H1 (cell line): ENCODE data around the gene CTNNA3. TPM values are rescaled to one million over a fixed set of nuclear protein-coding genes. Genes with fewer than 3 reads are reported as not detected.

Experiments
- CTCF ChIA-PET: fragments of 300-600 bp; sonication (Branson Sonifier 250); formaldehyde crosslinking; loops from one replicate; lab custom pipeline; 2021; ENCODE audit not compliant: partially characterized antibody; lab: Charles Lee
- POLR2A ChIA-PET: fragments of 300-600 bp; sonication (Branson Sonifier 250); formaldehyde crosslinking; loops from one replicate; lab custom pipeline; 2021; ENCODE audit warnings: inconsistent platforms; ENCODE audit not compliant: partially characterized antibody; lab: Charles Lee
- DNase-seq, 2 experiments: peaks; one replicate each; pipeline versions ENCODE4 v3.0.0 to v3.0.0-alpha.2; 2010 to 2022; ENCODE audit warnings: low spot score in 2 of 2, low read depth in 1 of 2, mixed read lengths in 1 of 2
- FAIRE-seq: peaks from 2 replicates; lab custom pipeline; 2011; peaks lifted over from hg19 to GRCh38; lab: Jason Lieb, UNC
- H2AFZ ChIP-seq: 2 replicates; pipeline ENCODE4 v1.8.1; 2012; ENCODE audit warnings: low read length, inconsistent platforms
- H2AK5ac ChIP-seq: 2 replicates; pipeline ENCODE4 v1.6.1; 2013; ENCODE audit warnings: low read depth, low read length
- H2BK120ac ChIP-seq: replicated peaks from 2 replicates; pipeline ENCODE3; 2013; ENCODE audit warnings: low read depth, low read length, inconsistent platforms
- H2BK12ac ChIP-seq: 2 replicates; pipeline ENCODE4 v1.6.1; 2013; ENCODE audit warnings: low read depth, low read length
- H2BK15ac ChIP-seq: 2 replicates; pipeline ENCODE4 v1.6.1; 2013; ENCODE audit warnings: low read length
- H2BK20ac ChIP-seq: 2 replicates; pipeline ENCODE4 v1.6.1; 2013; ENCODE audit warnings: low read length
- H2BK5ac ChIP-seq: 2 replicates; pipeline ENCODE4 v1.6.1; 2013; ENCODE audit warnings: low read depth, low read length
- H3K14ac ChIP-seq: 2 replicates; pipeline ENCODE4 v1.6.1; 2013; ENCODE audit warnings: inconsistent platforms; ENCODE audit not compliant: insufficient read length
- H3K18ac ChIP-seq: 2 replicates; pipeline ENCODE4 v1.6.1; 2013; ENCODE audit warnings: low read length; ENCODE audit errors: extremely low read depth
- H3K23ac ChIP-seq: 2 replicates; pipeline ENCODE4 v1.6.1; 2013; ENCODE audit warnings: inconsistent platforms; ENCODE audit not compliant: insufficient read length
- H3K23me2 ChIP-seq: 2 replicates; pipeline ENCODE4 v1.6.1; 2013; ENCODE audit warnings: low read depth, low read length
- H3K27ac ChIP-seq: 2 replicates; pipeline ENCODE4 v1.6.1; 2011; ENCODE audit warnings: low read depth, low read length, inconsistent platforms
- H3K27me3 ChIP-seq, 4 experiments: replicated peaks in 1 of 4; 1 replicate in 1 of 4; 2 replicates in 3 of 4; pipeline versions ENCODE4 v1.6.1 to v1.8.1; 2011 to 2013; ENCODE audit warnings: low read length in 3 of 4, mild to moderate bottlenecking in 3 of 4, inconsistent platforms in 2 of 4, mixed read lengths in 2 of 4, moderate library complexity in 1 of 4; ENCODE audit not compliant: control insufficient read depth in 3 of 4, insufficient read depth in 3 of 4; ENCODE audit errors: extremely low read depth in 1 of 4
- H3K36me3 ChIP-seq, 4 experiments: 2 replicates each; pipeline versions ENCODE4 v1.6.1 to v1.8.1; 2011 to 2013; ENCODE audit warnings: mild to moderate bottlenecking in 4 of 4, low read length in 3 of 4, moderate library complexity in 2 of 4, control low read depth in 1 of 4, inconsistent platforms in 1 of 4; ENCODE audit not compliant: insufficient read depth in 4 of 4, control insufficient read depth in 2 of 4
- H3K4ac ChIP-seq: replicated peaks from 2 replicates; pipeline ENCODE3; 2013; ENCODE audit warnings: low read length, low read depth, mixed read lengths, inconsistent platforms; ENCODE audit not compliant: insufficient read length
- H3K4me1 ChIP-seq, 4 experiments: replicated peaks in 1 of 4; 1 replicate in 1 of 4; 2 replicates in 3 of 4; pipeline versions ENCODE4 v1.6.1 to v1.8.1; 2011 to 2013; ENCODE audit warnings: low read length in 3 of 4, inconsistent platforms in 2 of 4, mixed read lengths in 1 of 4; ENCODE audit not compliant: insufficient read depth in 4 of 4, control insufficient read depth in 3 of 4
- H3K4me2 ChIP-seq, 2 experiments: 2 replicates each; pipeline versions ENCODE4 v1.6.1 to v1.8.1; 2011 to 2013; ENCODE audit warnings: low read depth in 2 of 2, low read length in 2 of 2, control low read depth in 1 of 2, inconsistent platforms in 1 of 2, mild to moderate bottlenecking in 1 of 2; ENCODE audit not compliant: insufficient read depth in 1 of 2
- H3K4me3 ChIP-seq, 4 experiments: fragments of 200-600, 300-600 bp in 1 of 4; sonication (generic), shearing (Covaris generic), sonication (Bioruptor Twin) in 1 of 4; 2 replicates each; pipeline versions ENCODE4 v1.5.1 to v1.8.1; 2011 to 2016; ENCODE audit warnings: low read length in 4 of 4, low read depth in 3 of 4, control low read depth in 2 of 4, inconsistent platforms in 2 of 4, mild to moderate bottlenecking in 2 of 4, mixed read lengths in 1 of 4, moderate library complexity in 1 of 4; ENCODE audit not compliant: insufficient read depth in 2 of 4; ENCODE audit errors: extremely low read depth in 1 of 4
- H3K56ac ChIP-seq: replicated peaks from 2 replicates; pipeline ENCODE3; 2013; ENCODE audit warnings: low read depth, mild to moderate bottlenecking, mixed read lengths, low read length, inconsistent platforms; ENCODE audit not compliant: insufficient read length
- H3K79me1 ChIP-seq: 2 replicates; pipeline ENCODE4 v1.6.1; 2013; ENCODE audit warnings: low read depth, low read length, control low read depth
- H3K79me2 ChIP-seq, 2 experiments: 2 replicates each; pipeline versions ENCODE4 v1.6.1 to v1.8.1; 2012 to 2013; ENCODE audit warnings: low read length in 2 of 2, mild to moderate bottlenecking in 2 of 2, inconsistent platforms in 1 of 2; ENCODE audit not compliant: insufficient read depth in 2 of 2, control insufficient read depth in 1 of 2
- H3K9ac ChIP-seq, 4 experiments: replicated peaks in 1 of 4; 1 replicate in 1 of 4; 2 replicates in 3 of 4; pipeline versions ENCODE4 v1.6.1 to v1.8.1; 2011 to 2013; ENCODE audit warnings: low read depth in 3 of 4, low read length in 3 of 4, control low read depth in 2 of 4, mild to moderate bottlenecking in 2 of 4, moderate library complexity in 2 of 4, inconsistent platforms in 1 of 4; ENCODE audit errors: extremely low read depth in 1 of 4
- H3K9me3 ChIP-seq, 2 experiments: 2 replicates each; pipeline versions ENCODE4 v1.6.1 to v1.8.1; 2012 to 2013; ENCODE audit warnings: mild to moderate bottlenecking in 2 of 2, moderate library complexity in 2 of 2, control low read depth in 1 of 2, inconsistent platforms in 1 of 2, low read depth in 1 of 2, low read length in 1 of 2, mixed read lengths in 1 of 2; ENCODE audit not compliant: insufficient read depth in 2 of 2
- H4K20me1 ChIP-seq, 2 experiments: replicated peaks in 1 of 2; 2 replicates each; pipeline versions ENCODE3 to v1.8.1; 2011 to 2013; ENCODE audit warnings: inconsistent platforms in 2 of 2, low read length in 2 of 2, mild to moderate bottlenecking in 1 of 2; ENCODE audit not compliant: insufficient read depth in 2 of 2, control insufficient read depth in 1 of 2
- H4K5ac ChIP-seq: 2 replicates; pipeline ENCODE4 v1.6.1; 2013; ENCODE audit warnings: low read length, low read depth, mixed read lengths, inconsistent platforms; ENCODE audit not compliant: insufficient read length
- H4K8ac ChIP-seq: 2 replicates; pipeline ENCODE4 v1.8.0; 2013; ENCODE audit warnings: mild to moderate bottlenecking, moderate library complexity, low read length, inconsistent platforms; ENCODE audit not compliant: insufficient read depth; ENCODE audit errors: extremely low read depth
- H4K91ac ChIP-seq: replicated peaks from 2 replicates; pipeline ENCODE3; 2013; ENCODE audit warnings: low read length, mixed read lengths, inconsistent platforms; ENCODE audit not compliant: insufficient read length
- BACH1 ChIP-seq: IDR thresholded peaks from 2 replicates; pipeline ENCODE4 v1.6.1; 2012; ENCODE audit warnings: low read length, improper control_type of control experiment
- BRCA1 ChIP-seq: IDR thresholded peaks from 2 replicates; pipeline ENCODE4 v1.6.1; 2012; ENCODE audit warnings: low read depth, low read length, improper control_type of control experiment
- CTCF ChIP-seq, 3 experiments: IDR thresholded peaks; 1 replicate in 2 of 3; 2 replicates in 1 of 3; pipeline versions ENCODE4 v1.5.1 to v1.6.1; 2011; ENCODE audit warnings: low read length in 3 of 3, mild to moderate bottlenecking in 3 of 3, inconsistent platforms in 2 of 3, low read depth in 1 of 3, moderate library complexity in 1 of 3; ENCODE audit not compliant: insufficient read depth in 1 of 3; ENCODE audit errors: control extremely low read depth in 1 of 3
- E2F6 ChIP-seq: IDR thresholded peaks from 2 replicates; pipeline ENCODE4 v1.6.1; 2012; ENCODE audit warnings: inconsistent platforms
- FOSL1 ChIP-seq: IDR thresholded peaks from 2 replicates; pipeline ENCODE4 v1.6.1; 2011; ENCODE audit warnings: mild to moderate bottlenecking, low read depth, low read length, moderate library complexity; ENCODE audit not compliant: insufficient read depth
- GTF2F1 ChIP-seq: IDR thresholded peaks from 2 replicates; pipeline ENCODE4 v1.6.1; 2012; ENCODE audit warnings: low read depth, low read length, improper control_type of control experiment, borderline replicate concordance
- NRF1 ChIP-seq: IDR thresholded peaks from 2 replicates; pipeline ENCODE4 v1.6.1; 2011; ENCODE audit warnings: mild to moderate bottlenecking, low read depth, low read length, improper control_type of control experiment
- POLR2A ChIP-seq, 2 experiments: IDR thresholded peaks; 1 replicate in 1 of 2; 2 replicates in 1 of 2; pipeline ENCODE4 v1.6.1; 2011; ENCODE audit warnings: low read depth in 2 of 2, low read length in 2 of 2, mild to moderate bottlenecking in 2 of 2; ENCODE audit errors: control extremely low read depth in 1 of 2
- SIN3A ChIP-seq, 2 experiments: IDR thresholded peaks in 1 of 2; conservative IDR thresholded peaks in 1 of 2; 2 replicates each; pipeline ENCODE4 v1.6.1; 2011 to 2012; ENCODE audit warnings: low read length in 2 of 2, improper control_type of control experiment in 1 of 2, low read depth in 1 of 2, mild to moderate bottlenecking in 1 of 2
- SUZ12 ChIP-seq: fragments of 200-600 bp; sonication (generic); IDR thresholded peaks from 2 replicates; pipeline ENCODE4 v1.6.1; 2012; ENCODE audit warnings: mild to moderate bottlenecking, inconsistent platforms, low read length, moderate library complexity, mixed read lengths
- TAF1 ChIP-seq: IDR thresholded peaks from 2 replicates; pipeline ENCODE4 v1.6.1; 2011; ENCODE audit warnings: mild to moderate bottlenecking, low read depth, low read length
- TBP ChIP-seq: IDR thresholded peaks from 2 replicates; pipeline ENCODE4 v1.6.1; 2011; ENCODE audit warnings: low read depth, low read length, improper control_type of control experiment
- WGBS, 2 experiments: shearing (Covaris generic) in 1 of 2; methylation state at CpG; one replicate each; pipeline versions ENCODE4 v1.1.6 to v1.1.7; 2013 to 2015; ENCODE audit warnings: low lambda C conversion rate in 2 of 2, mixed read lengths in 2 of 2, inconsistent platforms in 1 of 2, low coverage in 1 of 2, missing lambda C conversion rate in 1 of 2; ENCODE audit not compliant: insufficient replicate concordance in 2 of 2, insufficient coverage in 1 of 2, insufficient read length in 1 of 2; ENCODE audit errors: extremely low coverage in 1 of 2, missing lambda C conversion rate in 1 of 2; 5-methylcytosine and 5-hydroxymethylcytosine counted together
- polyA plus RNA-seq, 7 experiments: library from polyadenylated mRNA; depleted of rRNA in 3 of 7; stranded (reverse) in 5 of 7; unstranded in 2 of 7; fragments of >200 nt in 5 of 7; fragments of 200-250 nt in 2 of 7; gene quantifications; 1 replicate in 5 of 7; 2 replicates in 1 of 7; 4 replicates in 1 of 7; pipeline versions ENCODE4 v1.2.1 to v1.2.3, GENCODE V29; 2011 to 2013; ENCODE audit warnings: missing spikeins in 2 of 7, mixed read lengths in 2 of 7
- total RNA-seq: library from RNA; stranded (reverse); fragmentation: NEBNext Ultra II Directional; extraction: Animal tissue kit (Norgen Biotek cat#: 25700); gene quantifications from 2 replicates; pipeline ENCODE4 v1.2.1, GENCODE V29; 2021

CTNNA3 gene
- total and polyA plus RNA-seq, 2 of the 8 experiments (the other 6 are each of a cell fraction or from before 2014, with no cell fraction given): 1.3 to 1.5 TPM

GRCh38 chr10:66842867-66843266, 853.1 kb downstream of the CTNNA3 start:
- Histone ChIP-seq H2BK120ac (no peak overlapping the region), H3K9ac (no peak overlapping the region), H4K5ac (no peak overlapping the region), H3K27me3 (no peaks in the 10 kb centered on the region), H3K14ac (no peak overlapping the region), H4K8ac (no peak overlapping the region), H3K9me3 (no peaks in the 10 kb centered on the region), H4K20me1 (no peaks in the 10 kb centered on the region), H3K27ac (no peak overlapping the region), H3K79me2 (no peaks in the 10 kb centered on the region), H3K79me1 (no peaks in the 10 kb centered on the region), H3K56ac (no peak overlapping the region), H3K36me3 (no peaks in the 10 kb centered on the region), H3K23ac (no peak overlapping the region), H3K23me2 (no peaks in the 10 kb centered on the region), H2BK5ac (no peak overlapping the region), H2AK5ac (no peak overlapping the region), H2BK15ac (no peak overlapping the region), H3K18ac (no peak overlapping the region), H3K4ac (no peak overlapping the region), H2BK20ac (no peak overlapping the region), H2BK12ac (no peak overlapping the region), H4K91ac (no peak overlapping the region), H3K4me3 (no peak overlapping the region), H3K4me1 (no peaks in the 10 kb centered on the region; a peak in 1 of 7 replicates), H2AFZ (no peak overlapping the region), H3K4me2 (no peak overlapping the region)
- no peak for FAIRE-seq
- DNase-seq: no peak
- ChIA-PET CTCF (no interaction called here), POLR2A (no interaction called here)
- WGBS, 2 experiments: 93% methylated on average over 4 of the region's 4 CpGs; no CpG with 5 or more reads in 1 of the 2 experiments
- no peak for TF ChIP-seq POLR2A (IDR thresholded peaks at IDR 0.05; ENCODE audit: control extremely low read depth in 1 of 2, low read depth in 2 of 2, low read length in 2 of 2)
- no peak for TF ChIP-seq FOSL1
- no peak for TF ChIP-seq TAF1
- no peak for TF ChIP-seq SIN3A (conservative IDR thresholded peaks at IDR 0.05 in 1 of 2, IDR thresholded peaks at IDR 0.05 in 1 of 2; ENCODE audit: low read depth in 1 of 2, low read length in 2 of 2)
- no peak for TF ChIP-seq NRF1
- TF ChIP-seq TBP: no peak
- no peak for TF ChIP-seq BACH1
- TF ChIP-seq SUZ12: no peak
- no peak for TF ChIP-seq E2F6
- TF ChIP-seq BRCA1: no peak
- TF ChIP-seq CTCF (IDR thresholded peaks at IDR 0.05; ENCODE audit: control extremely low read depth in 1 of 3, insufficient read depth in 1 of 3, low read depth in 1 of 3, low read length in 3 of 3): no peak
- TF ChIP-seq GTF2F1: no peak
